Measurements from ENCODE around the gene RASGRF2. TPM values are rescaled to one million over a fixed set of nuclear protein-coding genes. Genes with fewer than 3 reads are reported as not detected.

RASGRF2 gene
- total RNA-seq, 1 experiment from 2014 or later = 0.48 TPM

DNA sequence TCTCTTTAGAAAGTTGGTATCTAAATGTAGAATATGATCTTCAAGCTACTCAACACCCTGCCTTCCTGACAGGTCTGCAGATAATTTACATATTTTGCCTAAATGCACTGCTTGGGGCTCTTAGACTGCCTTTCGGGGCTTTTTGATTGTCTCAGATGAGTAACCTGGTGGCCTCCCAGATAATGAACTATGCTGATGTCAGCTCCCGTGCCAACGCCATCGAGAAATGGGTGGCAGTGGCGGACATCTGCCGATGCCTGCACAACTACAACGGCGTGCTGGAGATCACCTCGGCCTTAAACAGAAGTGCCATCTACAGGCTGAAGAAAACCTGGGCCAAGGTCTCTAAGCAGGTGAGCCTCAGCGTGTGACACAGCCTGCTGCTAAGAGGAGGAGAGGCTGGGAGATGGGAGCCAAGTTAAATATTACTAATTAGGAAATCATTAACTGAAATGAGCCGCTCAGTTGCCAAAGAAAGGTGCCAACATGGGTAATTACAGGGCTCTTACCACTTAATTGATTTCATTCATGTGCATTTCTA lies 252.1 kb downstream of the RASGRF2 start:
- no peaks in the 10 kb centered on the region for H3K27me3 ChIP-seq (ENCODE audit: insufficient read depth, low read depth)
- CTCF ChIA-PET = no interaction called here
- no peak overlapping the region for H3K27ac ChIP-seq
- no peaks in the 10 kb centered on the region for H4K20me1 ChIP-seq (ENCODE audit: insufficient read depth)
- intact Hi-C loops (cut with micrococcal nuclease; ENCODE audit: unreplicated experiment) = no loop called here
- no peak for DNase-seq
- no peak overlapping the region for H2AFZ ChIP-seq
- no peak overlapping the region for H3K4me3 ChIP-seq
- H3K79me2 ChIP-seq (ENCODE audit: low read depth) = no peaks in the 10 kb centered on the region
- no peak overlapping the region for H3K4me2 ChIP-seq
- POLR2A ChIA-PET (ENCODE audit: unreplicated experiment) = no interaction called here
- peaks cover 24% of the 10 kb centered on the region for H3K4me1 ChIP-seq (replicated peaks; ENCODE audit: insufficient read depth)
- no TSS peak for BruUV-seq (replicated peaks)
- no peaks in the 10 kb centered on the region for H3K36me3 ChIP-seq (ENCODE audit: low read depth)
- H3F3A ChIP-seq (ENCODE audit: insufficient read depth, low read depth) = no peaks in the 10 kb centered on the region
- no peaks in the 10 kb centered on the region for H3K9me2 ChIP-seq (ENCODE audit: insufficient read depth)
- H3K9me3 ChIP-seq (ENCODE audit: insufficient read depth, low read depth) = no peaks in the 10 kb centered on the region
- TF ChIP-seq, protein P1, sequence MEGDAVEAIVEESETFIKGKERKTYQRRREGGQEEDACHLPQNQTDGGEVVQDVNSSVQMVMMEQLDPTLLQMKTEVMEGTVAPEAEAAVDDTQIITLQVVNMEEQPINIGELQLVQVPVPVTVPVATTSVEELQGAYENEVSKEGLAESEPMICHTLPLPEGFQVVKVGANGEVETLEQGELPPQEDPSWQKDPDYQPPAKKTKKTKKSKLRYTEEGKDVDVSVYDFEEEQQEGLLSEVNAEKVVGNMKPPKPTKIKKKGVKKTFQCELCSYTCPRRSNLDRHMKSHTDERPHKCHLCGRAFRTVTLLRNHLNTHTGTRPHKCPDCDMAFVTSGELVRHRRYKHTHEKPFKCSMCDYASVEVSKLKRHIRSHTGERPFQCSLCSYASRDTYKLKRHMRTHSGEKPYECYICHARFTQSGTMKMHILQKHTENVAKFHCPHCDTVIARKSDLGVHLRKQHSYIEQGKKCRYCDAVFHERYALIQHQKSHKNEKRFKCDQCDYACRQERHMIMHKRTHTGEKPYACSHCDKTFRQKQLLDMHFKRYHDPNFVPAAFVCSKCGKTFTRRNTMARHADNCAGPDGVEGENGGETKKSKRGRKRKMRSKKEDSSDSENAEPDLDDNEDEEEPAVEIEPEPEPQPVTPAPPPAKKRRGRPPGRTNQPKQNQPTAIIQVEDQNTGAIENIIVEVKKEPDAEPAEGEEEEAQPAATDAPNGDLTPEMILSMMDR (conservative IDR thresholded peaks at IDR 0.05) = no peak
- TF ChIP-seq EZH2 (IDR thresholded peaks at IDR 0.05; ENCODE audit: low read depth) = no peak

GRCh38 chr5:81213070-81213469 lies 252.9 kb downstream of the RASGRF2 start:
- Histone ChIP-seq H3K27me3 (ENCODE audit: insufficient read depth, low read depth) (no peaks in the 10 kb centered on the region), H3K4me3 (no peak overlapping the region), H4K20me1 (ENCODE audit: insufficient read depth) (no peaks in the 10 kb centered on the region), H3K9me2 (ENCODE audit: insufficient read depth) (no peaks in the 10 kb centered on the region), H3K36me3 (ENCODE audit: low read depth) (no peaks in the 10 kb centered on the region), H3K4me2 (peak overlapping the region; percentile 13), H2AFZ (no peak overlapping the region), H3K9me3 (ENCODE audit: insufficient read depth, low read depth) (no peaks in the 10 kb centered on the region), H3K4me1 (replicated peaks; ENCODE audit: insufficient read depth) (peaks cover 24% of the 10 kb centered on the region), H3F3A (ENCODE audit: insufficient read depth, low read depth) (no peaks in the 10 kb centered on the region), H3K27ac (no peak overlapping the region), H3K79me2 (ENCODE audit: low read depth) (no peaks in the 10 kb centered on the region)
- TF ChIP-seq, protein P1 (conservative IDR thresholded peaks at IDR 0.05) = no peak
- no peak for TF ChIP-seq EZH2 (IDR thresholded peaks at IDR 0.05; ENCODE audit: low read depth)
- intact Hi-C loops (cut with micrococcal nuclease; ENCODE audit: unreplicated experiment) = no loop called here
- peak; percentile 31 to 66 for DNase-seq
- BruUV-seq (replicated peaks) = no TSS peak
- ChIA-PET POLR2A (ENCODE audit: unreplicated experiment) (no interaction called here), CTCF (no interaction called here)

- BruUV-seq (replicated peaks) = no TSS peak
- Histone ChIP-seq H4K20me1 (ENCODE audit: insufficient read depth) (no peaks in the 10 kb centered on the region), H3K27me3 (ENCODE audit: insufficient read depth, low read depth) (no peaks in the 10 kb centered on the region), H3K79me2 (ENCODE audit: low read depth) (no peaks in the 10 kb centered on the region), H3K9me2 (ENCODE audit: insufficient read depth) (no peaks in the 10 kb centered on the region), H3K27ac (no peak overlapping the region), H3K4me2 (no peak overlapping the region), H3K4me3 (no peak overlapping the region), H3K36me3 (ENCODE audit: low read depth) (no peaks in the 10 kb centered on the region), H3K4me1 (replicated peaks; ENCODE audit: insufficient read depth) (peaks cover 17% of the 10 kb centered on the region), H2AFZ (no peak overlapping the region), H3K9me3 (ENCODE audit: insufficient read depth, low read depth) (no peaks in the 10 kb centered on the region), H3F3A (ENCODE audit: insufficient read depth, low read depth) (no peaks in the 10 kb centered on the region)
- TF ChIP-seq, protein P1 (conservative IDR thresholded peaks at IDR 0.05) = no peak
- TF ChIP-seq EZH2 (IDR thresholded peaks at IDR 0.05; ENCODE audit: low read depth) = no peak
- intact Hi-C loops (cut with micrococcal nuclease; ENCODE audit: unreplicated experiment) = no loop called here
- POLR2A ChIA-PET (ENCODE audit: unreplicated experiment) = no interaction called here
- CTCF ChIA-PET = no interaction called here
- no peak for DNase-seq
Measured at GRCh38 chr5:81214848-81215247, 254.7 kb downstream of the RASGRF2 start.
